Activated CD8-positive, alpha-beta memory T cell treated with anti-CD3 and anti-CD28 coated beads for 24 hours (primary cell): Measurements from ENCODE around the gene CRYBB1.
A peak's percentile ranks its signal among the peaks of the same experiment; 100 is the strongest.

Experiments
- DNase-seq: peaks from one replicate; pipeline ENCODE4 v3.0.0-alpha.2; 2020

The CRYBB1 gene

GRCh38 chr22:26617271-26618199 is at the start of gene CRYBB1:
CRYBB1 (minus strand) TSS chr22:26618027; CDS start chr22:26616319, 1,708 bp downstream.
- no peak for DNase-seq

GRCh38 chr22:26667140-26667539 is 49.3 kb upstream of the CRYBB1 start:
- DNase-seq, result no peak

GRCh38 chr22:26665813-26666231 is 48.0 kb upstream of the CRYBB1 start:
- no peak for DNase-seq

- DNase-seq, result no peak
Measured at GRCh38 chr22:26663374-26663923, 45.6 kb upstream of the CRYBB1 start.

- DNase-seq, result no peak
Measured at GRCh38 chr22:26662160-26662559, 44.3 kb upstream of the CRYBB1 start.

GRCh38 chr22:26660961-26661578 is 43.2 kb upstream of the CRYBB1 start:
- no peak for DNase-seq

- DNase-seq, result no peak
Measured at GRCh38 chr22:26660356-26660755, 42.5 kb upstream of the CRYBB1 start.

GRCh38 chr22:26658671-26659478 is 41.0 kb upstream of the CRYBB1 start:
- peak; percentile 89 for DNase-seq

GRCh38 chr22:26658161-26658560 is 40.3 kb upstream of the CRYBB1 start:
- no peak for DNase-seq

GRCh38 chr22:26656891-26657851 is 39.3 kb upstream of the CRYBB1 start, which contains the start of gene MIAT:
MIAT (plus strand) TSS chr22:26657588.
- peak; percentile 81 for DNase-seq

- DNase-seq, result no peak
Measured at GRCh38 chr22:26651815-26652214, 34.0 kb upstream of the CRYBB1 start.

GRCh38 chr22:26650722-26651421 is 33.0 kb upstream of the CRYBB1 start:
- DNase-seq, result no peak

GRCh38 chr22:26648528-26649388 is 30.9 kb upstream of the CRYBB1 start:
- DNase-seq, result no peak

- peak; percentile 79 for DNase-seq
Measured at GRCh38 chr22:26648011-26648497, 30.2 kb upstream of the CRYBB1 start.

- no peak for DNase-seq
Measured at GRCh38 chr22:26646158-26646557, 28.3 kb upstream of the CRYBB1 start.

- no peak for DNase-seq
Measured at GRCh38 chr22:26643418-26644100, 25.7 kb upstream of the CRYBB1 start.

GRCh38 chr22:26642465-26643417 is 24.9 kb upstream of the CRYBB1 start:
- peak; percentile 91 for DNase-seq

GRCh38 chr22:26636296-26636695 is 18.5 kb upstream of the CRYBB1 start:
- DNase-seq, result no peak
